Measurements from ENCODE around the gene LYG1.

DNA sequence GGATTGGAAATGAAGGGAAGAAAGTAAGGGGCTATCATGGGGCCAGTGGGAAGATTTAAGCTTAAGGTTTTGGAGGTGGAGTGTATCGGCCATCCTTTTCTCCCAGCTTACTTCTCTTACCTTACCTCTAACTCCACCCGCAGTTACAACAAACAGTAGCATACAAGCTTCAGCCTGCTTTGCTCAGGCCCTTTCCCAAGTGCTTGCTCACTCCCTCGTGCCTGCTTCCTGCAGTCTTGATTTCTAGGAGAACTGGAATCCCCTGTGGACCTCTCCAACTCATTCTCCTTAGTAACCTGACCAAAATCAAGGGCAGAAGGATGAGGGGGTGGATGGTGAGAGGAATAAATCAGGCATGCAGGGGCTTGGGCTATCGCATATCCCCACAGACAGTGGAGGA lies 39.8 kb downstream of the LYG1 start:
- TF ChIP-seq POLR2AphosphoS5 (IDR thresholded peaks at IDR 0.05; ENCODE audit: low read depth, low read length) (no peak), SIN3A (IDR thresholded peaks at IDR 0.05; ENCODE audit: borderline replicate concordance, insufficient read depth, low read length) (no peak)
- TF ChIP-seq, protein P1, sequence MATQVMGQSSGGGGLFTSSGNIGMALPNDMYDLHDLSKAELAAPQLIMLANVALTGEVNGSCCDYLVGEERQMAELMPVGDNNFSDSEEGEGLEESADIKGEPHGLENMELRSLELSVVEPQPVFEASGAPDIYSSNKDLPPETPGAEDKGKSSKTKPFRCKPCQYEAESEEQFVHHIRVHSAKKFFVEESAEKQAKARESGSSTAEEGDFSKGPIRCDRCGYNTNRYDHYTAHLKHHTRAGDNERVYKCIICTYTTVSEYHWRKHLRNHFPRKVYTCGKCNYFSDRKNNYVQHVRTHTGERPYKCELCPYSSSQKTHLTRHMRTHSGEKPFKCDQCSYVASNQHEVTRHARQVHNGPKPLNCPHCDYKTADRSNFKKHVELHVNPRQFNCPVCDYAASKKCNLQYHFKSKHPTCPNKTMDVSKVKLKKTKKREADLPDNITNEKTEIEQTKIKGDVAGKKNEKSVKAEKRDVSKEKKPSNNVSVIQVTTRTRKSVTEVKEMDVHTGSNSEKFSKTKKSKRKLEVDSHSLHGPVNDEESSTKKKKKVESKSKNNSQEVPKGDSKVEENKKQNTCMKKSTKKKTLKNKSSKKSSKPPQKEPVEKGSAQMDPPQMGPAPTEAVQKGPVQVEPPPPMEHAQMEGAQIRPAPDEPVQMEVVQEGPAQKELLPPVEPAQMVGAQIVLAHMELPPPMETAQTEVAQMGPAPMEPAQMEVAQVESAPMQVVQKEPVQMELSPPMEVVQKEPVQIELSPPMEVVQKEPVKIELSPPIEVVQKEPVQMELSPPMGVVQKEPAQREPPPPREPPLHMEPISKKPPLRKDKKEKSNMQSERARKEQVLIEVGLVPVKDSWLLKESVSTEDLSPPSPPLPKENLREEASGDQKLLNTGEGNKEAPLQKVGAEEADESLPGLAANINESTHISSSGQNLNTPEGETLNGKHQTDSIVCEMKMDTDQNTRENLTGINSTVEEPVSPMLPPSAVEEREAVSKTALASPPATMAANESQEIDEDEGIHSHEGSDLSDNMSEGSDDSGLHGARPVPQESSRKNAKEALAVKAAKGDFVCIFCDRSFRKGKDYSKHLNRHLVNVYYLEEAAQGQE (IDR thresholded peaks at IDR 0.05; ENCODE audit: insufficient read depth in 1 of 2, low read depth in 2 of 2, low read length in 2 of 2): no peak

All from PFSK-1 (cell line).